A673 (cell line): ENCODE measurements around the gene SPATA9. TPM values are rescaled to one million over a fixed set of nuclear protein-coding genes. Genes with fewer than 3 reads are reported as not detected.

Experiments
- BruUV-seq: library from RNA; stranded (reverse); fragments of 400-500 nt; replicated peaks from 2 replicates; lab custom pipeline; 2021; lab: Mats Ljungman, UMichigan
- CTCF ChIA-PET: fragments of 300-600 bp; sonication (Branson Sonifier 250); formaldehyde crosslinking; loops from one replicate; lab custom pipeline; 2022; ENCODE audit warnings: antibody characterized with exemption; lab: Charles Lee
- POLR2A ChIA-PET: fragments of 300-600 bp; sonication (Branson Sonifier 250); formaldehyde crosslinking; loops from one replicate; lab custom pipeline; 2022; ENCODE audit warnings: antibody characterized with exemption; ENCODE audit not compliant: low non-redundant PET; lab: Charles Lee
- DNase-seq: peaks from one replicate; pipeline ENCODE4 v3.0.0-alpha.2; 2015; ENCODE audit warnings: low spot score
- H3K27ac ChIP-seq: fragments of 200-600 bp; sonication (generic); 2 replicates; pipeline ENCODE4 v1.5.1; 2016; ENCODE audit warnings: mixed run types, low read depth, mild to moderate bottlenecking, mixed read lengths, antibody characterized with exemption, low read length; ENCODE audit not compliant: poor library complexity, severe bottlenecking
- H3K27me3 ChIP-seq: fragments of 200-600 bp; sonication (generic); replicated peaks from 2 replicates; pipeline ENCODE4 v1.6.1; 2017; ENCODE audit warnings: mixed run types, low read depth, mild to moderate bottlenecking, mixed read lengths, antibody characterized with exemption, low read length; ENCODE audit not compliant: insufficient read depth, poor library complexity
- H3K36me3 ChIP-seq: fragments of 200-600 bp; sonication (generic); 2 replicates; pipeline ENCODE4 v1.6.1; 2016; ENCODE audit warnings: mixed run types, mild to moderate bottlenecking, mixed read lengths, antibody characterized with exemption, low read length; ENCODE audit not compliant: insufficient read depth, poor library complexity, severe bottlenecking
- H3K4me1 ChIP-seq: fragments of 200-600 bp; sonication (generic); 2 replicates; pipeline ENCODE4 v1.6.1; 2017; ENCODE audit warnings: mixed run types, mild to moderate bottlenecking, mixed read lengths, antibody characterized with exemption, low read length; ENCODE audit not compliant: insufficient read depth, poor library complexity, severe bottlenecking
- H3K4me3 ChIP-seq: fragments of 200-600 bp; sonication (generic); 2 replicates; pipeline ENCODE4 v1.5.1; 2016; ENCODE audit warnings: low read depth, mixed run types, mild to moderate bottlenecking, mixed read lengths, low read length; ENCODE audit not compliant: poor library complexity, severe bottlenecking
- H3K9me3 ChIP-seq: fragments of 200-600 bp; sonication (generic); 2 replicates; pipeline ENCODE4 v1.6.1; 2016; ENCODE audit warnings: mixed run types, low read depth, mild to moderate bottlenecking, mixed read lengths, antibody characterized with exemption, low read length; ENCODE audit not compliant: poor library complexity, severe bottlenecking
- EZH2 ChIP-seq: fragments of 200-600 bp; sonication (generic); IDR thresholded peaks from 2 replicates; pipeline ENCODE4 v1.6.1; 2017; ENCODE audit warnings: borderline replicate concordance, low read depth, mild to moderate bottlenecking, mixed read lengths, antibody characterized with exemption, low read length; ENCODE audit not compliant: poor library complexity, severe bottlenecking
- intact Hi-C: fragments of 100-400 bp; cut with micrococcal nuclease; formaldehyde crosslinking; loops from one replicate; pipeline ENCODE4 v1.10.0; 2022; ENCODE audit not compliant: unreplicated experiment
- total RNA-seq: library from RNA; stranded (reverse); gene quantifications from 2 replicates; pipeline ENCODE4 v1.2.3, GENCODE V29; 2021
- TF ChIP-seq, protein P1 (sequence below): fragments of 300-800, 200-600 bp; sonication (generic); conservative IDR thresholded peaks from 2 replicates; pipeline ENCODE4 v1.5.1; 2017; ENCODE audit warnings: low read depth, mild to moderate bottlenecking, antibody characterized with exemption, low read length, moderate library complexity, mixed read lengths

SPATA9 gene
- total RNA-seq, 1 experiment from 2014 or later: not detected

DNA sequence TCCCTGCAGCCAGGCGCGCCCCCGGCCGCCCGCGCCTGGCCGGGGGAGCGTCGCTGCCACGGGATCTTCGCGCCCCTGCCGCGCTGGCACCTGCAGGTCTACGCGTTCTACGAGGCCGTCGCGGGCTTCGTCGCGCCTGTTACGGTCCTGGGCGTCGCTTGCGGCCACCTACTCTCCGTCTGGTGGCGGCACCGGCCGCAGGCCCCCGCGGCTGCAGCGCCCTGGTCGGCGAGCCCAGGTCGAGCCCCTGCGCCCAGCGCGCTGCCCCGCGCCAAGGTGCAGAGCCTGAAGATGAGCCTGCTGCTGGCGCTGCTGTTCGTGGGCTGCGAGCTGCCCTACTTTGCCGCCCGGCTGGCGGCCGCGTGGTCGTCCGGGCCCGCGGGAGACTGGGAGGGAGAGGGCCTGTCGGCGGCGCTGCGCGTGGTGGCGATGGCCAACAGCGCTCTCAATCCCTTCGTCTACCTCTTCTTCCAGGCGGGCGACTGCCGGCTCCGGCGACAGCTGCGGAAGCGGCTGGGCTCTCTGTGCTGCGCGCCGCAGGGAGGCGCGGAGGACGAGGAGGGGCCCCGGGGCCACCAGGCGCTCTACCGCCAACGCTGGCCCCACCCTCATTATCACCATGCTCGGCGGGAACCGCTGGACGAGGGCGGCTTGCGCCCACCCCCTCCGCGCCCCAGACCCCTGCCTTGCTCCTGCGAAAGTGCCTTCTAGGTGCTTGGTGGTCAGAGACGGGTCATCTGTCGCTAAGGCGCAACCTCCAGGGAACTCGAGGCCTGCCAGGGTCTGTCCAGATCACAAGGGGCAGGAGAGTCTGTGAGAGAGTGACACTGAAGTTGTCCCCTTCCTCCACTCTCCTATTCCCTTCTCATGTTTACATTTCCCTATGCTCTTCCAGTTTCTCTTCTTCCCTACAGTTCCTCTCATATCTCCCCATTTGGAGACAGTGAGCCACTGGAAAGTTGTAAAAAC is 61.6 kb downstream of the SPATA9 start:
- H3K4me3 ChIP-seq: peak overlapping the region; percentile 43
- intact Hi-C loops: no loop called here
- ChIA-PET POLR2A (no interaction called here), CTCF (no interaction called here)
- no TSS peak for BruUV-seq
- H3K4me1 ChIP-seq: no peaks in the 10 kb centered on the region
- no peaks in the 10 kb centered on the region for H3K9me3 ChIP-seq
- DNase-seq: peak; percentile 27
- peaks cover 16% of the 10 kb centered on the region for H3K27me3 ChIP-seq
- H3K36me3 ChIP-seq: no peaks in the 10 kb centered on the region
- no peak overlapping the region for H3K27ac ChIP-seq
- no peak for TF ChIP-seq EZH2
- TF ChIP-seq, protein P1, sequence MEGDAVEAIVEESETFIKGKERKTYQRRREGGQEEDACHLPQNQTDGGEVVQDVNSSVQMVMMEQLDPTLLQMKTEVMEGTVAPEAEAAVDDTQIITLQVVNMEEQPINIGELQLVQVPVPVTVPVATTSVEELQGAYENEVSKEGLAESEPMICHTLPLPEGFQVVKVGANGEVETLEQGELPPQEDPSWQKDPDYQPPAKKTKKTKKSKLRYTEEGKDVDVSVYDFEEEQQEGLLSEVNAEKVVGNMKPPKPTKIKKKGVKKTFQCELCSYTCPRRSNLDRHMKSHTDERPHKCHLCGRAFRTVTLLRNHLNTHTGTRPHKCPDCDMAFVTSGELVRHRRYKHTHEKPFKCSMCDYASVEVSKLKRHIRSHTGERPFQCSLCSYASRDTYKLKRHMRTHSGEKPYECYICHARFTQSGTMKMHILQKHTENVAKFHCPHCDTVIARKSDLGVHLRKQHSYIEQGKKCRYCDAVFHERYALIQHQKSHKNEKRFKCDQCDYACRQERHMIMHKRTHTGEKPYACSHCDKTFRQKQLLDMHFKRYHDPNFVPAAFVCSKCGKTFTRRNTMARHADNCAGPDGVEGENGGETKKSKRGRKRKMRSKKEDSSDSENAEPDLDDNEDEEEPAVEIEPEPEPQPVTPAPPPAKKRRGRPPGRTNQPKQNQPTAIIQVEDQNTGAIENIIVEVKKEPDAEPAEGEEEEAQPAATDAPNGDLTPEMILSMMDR: no peak

DNA sequence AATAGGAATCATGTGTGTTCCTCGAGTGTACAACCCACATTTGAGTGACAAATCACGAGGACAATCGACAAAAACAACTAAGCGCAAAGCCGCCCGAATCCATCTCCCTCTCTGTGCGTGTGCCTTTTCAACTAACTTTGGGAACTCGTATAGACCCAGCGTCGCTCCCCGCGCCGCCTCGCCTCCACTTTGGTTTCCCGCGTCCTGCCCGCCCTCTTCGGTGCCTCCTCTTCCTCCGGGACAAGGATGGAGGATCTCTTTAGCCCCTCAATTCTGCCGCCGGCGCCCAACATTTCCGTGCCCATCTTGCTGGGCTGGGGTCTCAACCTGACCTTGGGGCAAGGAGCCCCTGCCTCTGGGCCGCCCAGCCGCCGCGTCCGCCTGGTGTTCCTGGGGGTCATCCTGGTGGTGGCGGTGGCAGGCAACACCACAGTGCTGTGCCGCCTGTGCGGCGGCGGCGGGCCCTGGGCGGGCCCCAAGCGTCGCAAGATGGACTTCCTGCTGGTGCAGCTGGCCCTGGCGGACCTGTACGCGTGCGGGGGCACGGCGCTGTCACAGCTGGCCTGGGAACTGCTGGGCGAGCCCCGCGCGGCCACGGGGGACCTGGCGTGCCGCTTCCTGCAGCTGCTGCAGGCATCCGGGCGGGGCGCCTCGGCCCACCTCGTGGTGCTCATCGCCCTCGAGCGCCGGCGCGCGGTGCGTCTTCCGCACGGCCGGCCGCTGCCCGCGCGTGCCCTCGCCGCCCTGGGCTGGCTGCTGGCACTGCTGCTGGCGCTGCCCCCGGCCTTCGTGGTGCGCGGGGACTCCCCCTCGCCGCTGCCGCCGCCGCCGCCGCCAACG is 62.5 kb downstream of the SPATA9 start, which contains the start of gene GPR150:
TSS of gene GPR150 (plus strand) at position 58 of the 840 bp plus-strand sequence. CDS start at position 247, 189 bp downstream.
- TF ChIP-seq, protein P1: no peak
- no peak for TF ChIP-seq EZH2
- ChIA-PET CTCF (no interaction called here), POLR2A (no interaction called here)
- Histone ChIP-seq H3K4me3 (peak within 1 kb of the TSS; percentile 43), H3K36me3 (no peaks in the 10 kb centered on the region), H3K4me1 (no peaks in the 10 kb centered on the region), H3K27ac (no peak within 1 kb of the TSS), H3K27me3 (peaks cover 16% of the 10 kb centered on the region), H3K9me3 (no peaks in the 10 kb centered on the region)
- intact Hi-C loops: no loop called here
- peak; percentile 61 for DNase-seq
- BruUV-seq: no TSS peak

DNA sequence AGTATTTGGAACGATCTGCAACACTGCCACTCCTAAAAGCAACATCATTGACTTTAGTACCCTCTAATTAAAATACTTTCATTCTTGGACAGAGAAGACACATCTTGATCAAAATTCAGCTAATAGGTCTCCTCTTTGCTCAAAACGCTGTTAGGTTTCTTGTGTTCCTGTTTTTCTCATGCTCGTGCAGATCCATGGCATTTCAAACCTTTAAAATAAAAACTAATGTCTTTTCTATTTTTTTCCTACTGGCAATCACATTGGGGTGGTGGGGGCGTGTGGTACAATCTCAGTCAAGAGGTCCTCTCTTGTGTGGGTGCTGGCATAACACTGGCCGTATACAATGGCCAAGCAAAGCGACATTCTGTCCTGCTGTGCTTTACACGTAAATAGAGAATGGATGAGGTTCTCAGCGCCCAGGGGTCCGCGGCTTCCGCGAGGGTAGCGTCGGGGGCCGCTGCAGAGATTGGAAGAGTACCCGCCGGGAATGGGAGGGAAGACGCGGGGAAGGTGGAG is 63.2 kb downstream of the SPATA9 start:
- Histone ChIP-seq H3K4me3 (peak overlapping the region; percentile 43), H3K4me1 (no peaks in the 10 kb centered on the region), H3K27me3 (peaks cover 16% of the 10 kb centered on the region), H3K9me3 (no peaks in the 10 kb centered on the region), H3K36me3 (no peaks in the 10 kb centered on the region), H3K27ac (no peak overlapping the region)
- no TSS peak for BruUV-seq
- POLR2A ChIA-PET: no interaction called here
- DNase-seq: no peak
- CTCF ChIA-PET: no interaction called here
- intact Hi-C loops: no loop called here
- TF ChIP-seq, protein P1: no peak
- no peak for TF ChIP-seq EZH2
